Measurements from ENCODE around the gene SDK2.

GRCh38 chr17:73376152-73376551, 268.1 kb downstream of the SDK2 start:
- TF ChIP-seq EZH2 (IDR thresholded peaks at IDR 0.05; ENCODE audit: borderline replicate concordance, low read length) (no peak), CTCF (conservative IDR thresholded peaks at IDR 0.05 in 1 of 2, IDR thresholded peaks at IDR 0.05 in 1 of 2; ENCODE audit: extremely low read depth in 1 of 2, insufficient read depth in 1 of 2, low read depth in 1 of 2, low read length in 2 of 2) (no peak)
